NCI-H526 treated with DMSO at 0.1 percent for 48 hours (cell line): ENCODE data around the gene DDIT4.
"Not testable (repeated sequence)": the region's sequence is repeated elsewhere in the genome, so short reads cannot be mapped to it uniquely, and the experiment has no call there.

Experiments used
- DNase-seq: peaks from one replicate; lab custom pipeline; 2025; lab: John Stamatoyannopoulos, UW

The DDIT4 gene

DNA sequence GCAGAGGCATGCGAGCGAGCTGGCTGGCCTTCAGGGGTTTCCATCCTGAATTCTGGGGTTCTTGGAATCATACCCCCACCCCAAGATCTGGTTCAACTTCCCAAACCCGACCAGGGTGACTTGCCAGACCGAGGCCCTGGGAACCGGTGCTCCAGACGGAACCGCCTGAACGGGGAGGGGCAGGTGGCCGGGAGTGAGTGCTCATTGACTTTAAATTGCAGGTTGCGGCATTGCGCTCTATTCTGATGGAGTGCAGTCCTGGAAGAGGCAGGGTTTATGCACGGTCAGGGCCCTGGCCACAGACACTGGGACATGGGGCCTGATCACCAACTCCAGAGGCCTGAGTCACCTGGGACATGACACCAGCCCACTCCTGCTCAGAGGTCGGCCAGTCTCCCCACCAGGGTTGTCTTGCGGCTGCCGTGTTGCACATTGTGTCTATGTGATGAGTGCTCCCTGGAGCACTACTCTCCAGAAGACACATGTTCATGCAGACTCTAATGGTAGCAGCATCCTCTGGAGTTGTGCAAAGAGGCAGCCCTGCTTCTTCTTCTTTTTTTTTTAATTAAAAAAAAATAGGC is 5.8 kb upstream of the DDIT4 start:
- DNase-seq: no peak

DNA sequence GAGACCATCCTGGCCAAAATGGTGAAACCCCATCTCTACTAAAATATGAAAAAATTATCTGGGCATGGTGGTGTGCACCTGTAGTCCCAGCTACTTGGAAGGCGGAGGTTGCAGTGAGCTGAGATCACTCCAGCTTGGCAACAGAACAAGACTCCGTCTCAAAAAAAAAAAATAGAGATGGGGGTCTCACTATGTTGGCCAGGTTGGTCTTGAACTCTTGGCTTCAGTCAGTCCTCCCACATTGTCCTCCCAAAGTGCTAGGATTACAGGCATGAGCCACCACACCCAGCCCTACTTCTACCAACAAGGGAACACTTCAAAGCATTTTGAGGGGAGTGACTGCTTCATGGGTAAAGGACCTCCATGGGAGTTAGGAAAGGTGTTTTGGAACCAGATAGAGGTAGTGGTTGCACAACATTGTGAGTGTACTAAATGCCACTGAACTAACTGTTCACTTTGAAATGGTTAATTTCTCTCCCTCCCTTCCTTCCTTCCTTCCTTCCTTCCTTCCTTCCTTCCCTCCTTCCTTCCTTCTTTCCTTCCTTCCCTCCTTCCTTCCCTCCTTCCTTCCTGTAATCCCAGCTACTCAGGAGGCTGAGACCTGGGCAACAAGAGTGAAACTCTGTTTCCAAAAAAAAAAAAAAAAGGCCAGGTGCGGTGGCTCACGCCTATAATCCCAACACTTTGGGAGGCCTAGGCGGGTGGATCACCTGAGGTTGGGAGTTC is 5.1 kb upstream of the DDIT4 start:
- not testable (repeated sequence) for DNase-seq

GRCh38 chr10:72270607-72271281 is 3.0 kb upstream of the DDIT4 start:
- DNase-seq: no peak

- peak; percentile 26 for DNase-seq
These were observed 875 bp upstream of the DDIT4 start for GRCh38 chr10:72272689-72273409.

- no peak for DNase-seq
These were observed 547 bp downstream of the DDIT4 start for GRCh38 chr10:72274213-72274729.

- DNase-seq: peak; percentile 19
These were observed 1.1 kb downstream of the DDIT4 start for GRCh38 chr10:72274730-72275350.

DNA sequence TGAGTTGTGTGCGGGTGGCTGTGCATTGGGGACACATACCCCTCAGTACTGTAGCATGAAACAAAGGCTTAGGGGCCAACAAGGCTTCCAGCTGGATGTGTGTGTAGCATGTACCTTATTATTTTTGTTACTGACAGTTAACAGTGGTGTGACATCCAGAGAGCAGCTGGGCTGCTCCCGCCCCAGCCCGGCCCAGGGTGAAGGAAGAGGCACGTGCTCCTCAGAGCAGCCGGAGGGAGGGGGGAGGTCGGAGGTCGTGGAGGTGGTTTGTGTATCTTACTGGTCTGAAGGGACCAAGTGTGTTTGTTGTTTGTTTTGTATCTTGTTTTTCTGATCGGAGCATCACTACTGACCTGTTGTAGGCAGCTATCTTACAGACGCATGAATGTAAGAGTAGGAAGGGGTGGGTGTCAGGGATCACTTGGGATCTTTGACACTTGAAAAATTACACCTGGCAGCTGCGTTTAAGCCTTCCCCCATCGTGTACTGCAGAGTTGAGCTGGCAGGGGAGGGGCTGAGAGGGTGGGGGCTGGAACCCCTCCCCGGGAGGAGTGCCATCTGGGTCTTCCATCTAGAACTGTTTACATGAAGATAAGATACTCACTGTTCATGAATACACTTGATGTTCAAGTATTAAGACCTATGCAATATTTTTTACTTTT is 1.8 kb downstream of the DDIT4 start:
- no peak for DNase-seq

GRCh38 chr10:72276013-72276387 is 2.3 kb downstream of the DDIT4 start:
- no peak for DNase-seq

- DNase-seq: no peak
These were observed 3.0 kb downstream of the DDIT4 start for GRCh38 chr10:72276421-72277339.

DNA sequence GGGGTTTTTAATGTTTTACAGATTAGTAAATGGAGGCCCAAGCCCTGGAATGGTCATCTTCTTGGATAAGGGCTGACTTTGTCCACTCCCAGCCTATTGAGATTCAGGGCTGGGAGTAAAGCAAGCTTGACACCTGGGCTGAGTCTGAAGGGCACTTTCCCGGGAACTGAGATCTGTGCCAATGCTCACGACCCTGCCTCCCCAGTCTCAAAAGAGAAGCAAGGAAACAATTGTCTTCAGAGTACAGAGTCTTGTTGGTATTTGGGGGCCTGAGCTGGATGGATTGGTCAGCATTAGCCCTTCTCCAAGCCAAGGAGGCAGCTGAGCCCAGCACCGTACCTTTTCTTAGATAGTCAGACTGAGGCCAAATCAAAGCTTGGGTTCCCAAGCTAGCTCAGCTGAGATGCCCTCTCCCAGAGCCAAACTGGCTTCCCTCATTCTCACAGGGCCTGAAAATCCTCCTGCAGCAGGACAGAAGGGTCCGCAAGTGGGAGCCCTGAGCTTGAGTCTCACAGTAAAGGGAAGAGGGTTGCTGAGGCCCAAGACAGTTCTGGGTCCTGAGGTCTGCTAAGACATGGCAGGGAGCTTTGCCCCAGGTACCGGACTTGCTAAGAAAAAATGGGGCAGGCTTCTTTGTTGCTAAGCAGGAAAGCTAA is 3.7 kb downstream of the DDIT4 start:
- no peak for DNase-seq

- DNase-seq: no peak
These were observed 4.4 kb downstream of the DDIT4 start for GRCh38 chr10:72277996-72278667.

DNA sequence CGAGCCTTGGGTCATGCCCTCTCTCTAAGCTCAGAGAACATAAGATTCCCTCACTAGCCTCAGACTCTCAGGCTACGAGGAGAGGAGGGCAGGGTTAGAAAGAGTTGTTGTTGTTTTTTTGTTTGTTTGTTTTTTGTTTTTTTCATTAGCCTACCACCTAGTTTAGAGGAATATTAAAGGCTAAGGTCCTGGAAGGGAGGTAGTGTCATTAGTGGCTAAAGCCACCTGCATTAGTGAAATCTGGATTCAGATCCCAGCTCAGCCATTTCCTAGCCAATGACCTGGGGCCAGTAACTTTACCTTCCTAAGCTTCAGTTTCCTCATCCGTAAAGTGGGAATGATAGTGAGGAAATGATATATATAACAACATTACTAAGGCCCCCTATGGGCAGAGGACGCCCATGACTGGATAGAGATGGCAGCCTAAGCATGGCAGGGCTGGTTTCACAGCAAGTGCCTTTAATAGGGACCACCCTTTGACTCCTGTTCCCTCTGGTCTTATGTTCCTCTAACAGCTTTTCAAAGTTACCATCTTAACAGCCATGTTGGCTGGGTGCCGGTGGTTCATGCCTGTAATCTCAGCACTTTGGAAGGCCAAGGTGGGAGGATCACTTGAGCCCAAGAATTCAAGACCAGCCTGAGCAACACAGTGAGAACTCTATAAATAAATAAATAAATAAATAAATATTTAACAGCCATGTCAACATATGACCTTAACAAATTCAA is 5.1 kb downstream of the DDIT4 start:
- DNase-seq: no peak

- not testable (repeated sequence) for DNase-seq
These were observed 5.9 kb downstream of the DDIT4 start for GRCh38 chr10:72279587-72279986.

DNA sequence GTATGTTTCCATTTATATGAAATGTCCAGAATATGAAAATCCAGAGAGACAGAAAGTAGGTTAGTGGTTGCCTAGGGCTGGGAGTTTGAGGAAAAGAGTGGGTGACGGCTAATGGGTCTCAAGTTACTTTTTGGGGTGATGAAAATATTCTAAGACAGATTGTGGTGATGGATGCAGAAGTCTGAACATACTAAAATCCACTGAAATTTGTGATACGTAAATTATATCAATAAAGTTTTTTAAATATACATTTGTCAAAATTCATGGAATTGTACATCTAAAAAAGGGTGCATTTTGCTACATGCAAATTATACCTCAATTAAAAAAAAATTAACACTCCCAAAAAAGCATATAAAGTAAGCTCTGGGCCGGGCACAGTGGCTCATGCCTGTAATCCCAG is 9.4 kb downstream of the DDIT4 start:
- DNase-seq: no peak

DNA sequence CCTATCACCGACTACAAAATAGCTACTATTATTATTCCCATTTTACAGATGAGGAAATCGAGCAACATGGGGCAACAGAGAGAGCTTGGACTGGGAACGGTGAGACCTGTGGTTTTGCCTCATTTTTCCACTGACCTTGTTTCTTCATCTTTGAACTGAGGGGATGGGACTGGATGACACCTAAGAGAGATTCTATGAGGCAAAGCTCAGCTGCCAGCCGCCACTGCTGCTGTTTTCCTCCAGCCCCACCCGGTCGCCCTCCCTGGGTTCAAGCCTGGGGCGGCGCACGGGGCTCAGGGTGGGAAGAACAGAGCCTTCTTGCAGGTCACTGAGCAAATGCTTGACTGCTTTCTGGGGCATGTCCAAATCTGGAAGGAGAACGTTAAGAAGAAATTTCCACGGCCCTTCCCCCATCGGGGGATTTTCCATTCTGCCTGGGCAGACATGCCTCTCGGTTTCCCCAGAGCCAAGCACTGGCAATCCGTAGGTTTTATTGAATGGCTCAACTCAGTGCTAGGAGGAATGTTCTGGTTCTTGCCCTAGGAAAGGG is 12.3 kb downstream of the DDIT4 start:
- DNase-seq: no peak

DNA sequence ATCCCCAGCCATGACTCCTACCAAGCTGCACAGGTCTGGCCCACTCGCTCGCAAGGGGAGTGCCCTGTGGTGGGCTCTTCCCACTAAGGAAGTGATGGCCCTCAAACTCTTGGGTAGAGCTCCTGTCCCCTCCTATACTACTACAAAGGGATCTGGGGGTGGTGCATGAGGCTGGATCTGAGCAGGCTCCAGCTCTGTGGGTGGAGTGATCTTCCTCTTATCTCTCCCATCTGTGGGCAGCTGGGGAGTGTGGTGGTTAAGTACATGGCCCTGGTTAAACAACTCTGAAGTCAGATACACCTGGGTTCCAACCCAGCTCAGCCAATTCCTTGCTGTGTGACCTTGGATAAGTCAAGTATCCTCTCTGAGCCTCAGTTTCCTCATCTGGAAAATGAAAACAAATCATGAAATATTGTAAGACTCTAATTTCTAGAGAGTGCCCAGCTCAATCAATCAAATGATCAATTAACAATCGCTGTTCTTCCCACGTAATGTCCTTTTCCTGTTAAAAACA is 17.4 kb downstream of the DDIT4 start:
- no peak for DNase-seq

GRCh38 chr10:72292223-72292691 is 18.5 kb downstream of the DDIT4 start:
- DNase-seq: no peak

GRCh38 chr10:72295330-72295910 is 21.7 kb downstream of the DDIT4 start:
- DNase-seq: no peak
